H9 (cell line): ENCODE results near the gene ATRNL1. TPM values are rescaled to one million over a fixed set of nuclear protein-coding genes. Genes with fewer than 3 reads are reported as not detected.

Source experiments
- DNase-seq: peaks from one replicate; pipeline ENCODE4 v3.0.0-alpha.2; 2017
- H2AFZ ChIP-seq: one replicate; pipeline ENCODE4 v1.6.1; 2013; ENCODE audit warnings: mild to moderate bottlenecking, low read length, control low read depth, moderate library complexity
- H2AK5ac ChIP-seq: 2 replicates; pipeline ENCODE4 v1.6.1; 2013; ENCODE audit warnings: low read length, control low read depth, mixed read lengths; ENCODE audit not compliant: insufficient read length
- H2BK120ac ChIP-seq: one replicate; pipeline ENCODE4 v1.6.1; 2013; ENCODE audit warnings: low read depth, mild to moderate bottlenecking, low read length, control low read depth, inconsistent platforms; ENCODE audit not compliant: poor library complexity, severe bottlenecking
- H2BK12ac ChIP-seq: 2 replicates; pipeline ENCODE4 v1.6.1; 2013; ENCODE audit warnings: low read length, control low read depth, mixed read lengths, low read depth; ENCODE audit not compliant: insufficient read length
- H2BK15ac ChIP-seq: 2 replicates; pipeline ENCODE4 v1.6.1; 2013; ENCODE audit warnings: low read depth, low read length, control low read depth
- H2BK20ac ChIP-seq: one replicate; pipeline ENCODE4 v1.6.1; 2013; ENCODE audit warnings: low read depth, mild to moderate bottlenecking, low read length, control low read depth, inconsistent platforms; ENCODE audit not compliant: poor library complexity, severe bottlenecking
- H2BK5ac ChIP-seq: 2 replicates; pipeline ENCODE4 v1.6.1; 2013; ENCODE audit warnings: low read length, control low read depth, mixed read lengths; ENCODE audit not compliant: insufficient read length
- H3K14ac ChIP-seq: 2 replicates; pipeline ENCODE4 v1.6.1; 2013; ENCODE audit warnings: low read length, control low read depth; ENCODE audit not compliant: insufficient read depth
- H3K18ac ChIP-seq: 2 replicates; pipeline ENCODE4 v1.6.1; 2013; ENCODE audit warnings: low read depth, mild to moderate bottlenecking, mixed read lengths, low read length, control low read depth; ENCODE audit not compliant: insufficient read length
- H3K23ac ChIP-seq: 2 replicates; pipeline ENCODE4 v1.6.1; 2013; ENCODE audit warnings: low read length, control low read depth, mixed read lengths, low read depth; ENCODE audit not compliant: insufficient read length
- H3K23me2 ChIP-seq: 2 replicates; pipeline ENCODE4 v1.6.1; 2013; ENCODE audit warnings: low read depth, mild to moderate bottlenecking, mixed read lengths, low read length, control low read depth; ENCODE audit not compliant: insufficient read length, poor library complexity, severe bottlenecking
- H3K27ac ChIP-seq: 2 replicates; pipeline ENCODE4 v1.5.1; 2013; ENCODE audit warnings: low read length, control low read depth, mixed read lengths, low read depth; ENCODE audit not compliant: insufficient read length
- H3K27me3 ChIP-seq: 2 replicates; pipeline ENCODE4 v1.6.1; 2013; ENCODE audit warnings: low read length, control low read depth, inconsistent platforms; ENCODE audit not compliant: insufficient read depth
- H3K4ac ChIP-seq: 2 replicates; pipeline ENCODE4 v1.6.1; 2013; ENCODE audit warnings: low read depth, mild to moderate bottlenecking, control low read depth, inconsistent platforms, low read length, moderate library complexity
- H3K4me1 ChIP-seq: 2 replicates; pipeline ENCODE4 v1.6.1; 2013; ENCODE audit warnings: low read length, control low read depth, inconsistent platforms; ENCODE audit not compliant: insufficient read depth
- H3K4me2 ChIP-seq: 2 replicates; pipeline ENCODE4 v1.6.1; 2013; ENCODE audit warnings: low read length, control low read depth, mixed read lengths; ENCODE audit not compliant: insufficient read length, insufficient read depth
- H3K56ac ChIP-seq: 2 replicates; pipeline ENCODE4 v1.6.1; 2013; ENCODE audit warnings: low read depth, mild to moderate bottlenecking, mixed read lengths, low read length, control low read depth; ENCODE audit not compliant: insufficient read length
- H3K79me1 ChIP-seq: 2 replicates; pipeline ENCODE4 v1.6.1; 2013; ENCODE audit warnings: low read depth, mild to moderate bottlenecking, moderate library complexity, low read length, control low read depth, inconsistent platforms; ENCODE audit not compliant: insufficient read depth, poor library complexity, severe bottlenecking
- H3K79me2 ChIP-seq: 2 replicates; pipeline ENCODE4 v1.6.1; 2013; ENCODE audit warnings: low read length, control low read depth, inconsistent platforms; ENCODE audit not compliant: insufficient read depth
- H3K9ac ChIP-seq: 2 replicates; pipeline ENCODE4 v1.6.1; 2013; ENCODE audit warnings: low read length, control low read depth, mixed read lengths; ENCODE audit not compliant: insufficient read length; ENCODE audit errors: extremely low read depth
- H3K9me3 ChIP-seq: one replicate; pipeline ENCODE4 v1.6.1; 2013; ENCODE audit warnings: low read depth, low read length, inconsistent platforms; ENCODE audit not compliant: control insufficient read depth
- H3T11ph ChIP-seq: one replicate; pipeline ENCODE4 v1.6.1; 2013; ENCODE audit warnings: mild to moderate bottlenecking, low read length, control low read depth, inconsistent platforms
- H4K20me1 ChIP-seq: one replicate; pipeline ENCODE4 v1.6.1; 2013; ENCODE audit not compliant: control insufficient read depth, insufficient read length, insufficient read depth
- H4K5ac ChIP-seq: 2 replicates; pipeline ENCODE4 v1.6.1; 2013; ENCODE audit warnings: low read depth, mild to moderate bottlenecking, mixed read lengths, low read length, control low read depth; ENCODE audit not compliant: insufficient read length
- H4K8ac ChIP-seq: replicated peaks from 2 replicates; pipeline ENCODE4 v1.6.1; 2013; ENCODE audit warnings: low read length, control low read depth, mixed read lengths, low read depth; ENCODE audit not compliant: insufficient read length
- H4K91ac ChIP-seq: 2 replicates; pipeline ENCODE4 v1.6.1; 2013; ENCODE audit warnings: low read depth, mild to moderate bottlenecking, moderate library complexity, mixed read lengths, low read length, control low read depth; ENCODE audit not compliant: insufficient read length
- H3K27ac Mint-ChIP-seq, 3 experiments: 2 replicates in 2 of 3; 3 replicates in 1 of 3; pipeline ENCODE4 v1.8.0; 2020 to 2021; ENCODE audit warnings: mixed read lengths in 3 of 3, mild to moderate bottlenecking in 1 of 3, moderate library complexity in 1 of 3
- H3K27me3 Mint-ChIP-seq: 2 replicates; pipeline ENCODE4 v1.8.0; 2021; ENCODE audit warnings: low read depth, mild to moderate bottlenecking, moderate library complexity, mixed read lengths
- H3K36me3 Mint-ChIP-seq, 3 experiments: 2 replicates in 2 of 3; 3 replicates in 1 of 3; pipeline ENCODE4 v1.8.0; 2020 to 2021; ENCODE audit warnings: low read depth in 3 of 3, mixed read lengths in 3 of 3; ENCODE audit not compliant: insufficient read depth in 1 of 3
- H3K4me1 Mint-ChIP-seq, 2 experiments: 2 replicates each; pipeline ENCODE4 v1.8.0; 2020; ENCODE audit warnings: mixed read lengths in 2 of 2
- H3K4me3 Mint-ChIP-seq, 2 experiments: 2 replicates in 1 of 2; 3 replicates in 1 of 2; pipeline ENCODE4 v1.8.0; 2020 to 2021; ENCODE audit warnings: mild to moderate bottlenecking in 2 of 2, mixed read lengths in 2 of 2, moderate library complexity in 1 of 2
- H3K9me3 Mint-ChIP-seq, 2 experiments: 2 replicates in 1 of 2; 3 replicates in 1 of 2; pipeline ENCODE4 v1.8.0; 2020; ENCODE audit warnings: mild to moderate bottlenecking in 2 of 2, mixed read lengths in 2 of 2, moderate library complexity in 1 of 2
- CTCF ChIP-seq: fragments of 200-600 bp; sonication (generic); conservative IDR thresholded peaks from 3 replicates; pipeline ENCODE4 v1.8.0; 2021; ENCODE audit warnings: antibody characterized with exemption, mild to moderate bottlenecking
- WGBS: extraction: QIAGEN DNeasy Blood & Tissue Kit; methylation state at CpG from one replicate; pipeline ENCODE4 v1.1.7; 2013; ENCODE audit warnings: missing lambda C conversion rate, low lambda C conversion rate, mixed read lengths; ENCODE audit not compliant: insufficient read length; ENCODE audit errors: extremely low coverage; 5-methylcytosine and 5-hydroxymethylcytosine counted together
- total RNA-seq: library from RNA; stranded (reverse); gene quantifications from 2 replicates; pipeline ENCODE4 v1.2.1, GENCODE V29; 2021

The ATRNL1 gene
- total RNA-seq, 1 experiment from 2014 or later = 9.2 TPM

- no peak overlapping the region for H3K18ac ChIP-seq
- H3K9me3 ChIP-seq = no peaks in the 10 kb centered on the region
- H3K79me2 ChIP-seq = no peaks in the 10 kb centered on the region
- no peak overlapping the region for H2BK5ac ChIP-seq
- no peak overlapping the region for H2BK120ac ChIP-seq
- H3K27ac Mint-ChIP-seq = peak overlapping the region in 1 of 3 experiments; percentile 9; a peak in 1 of 7 replicates
- H2AK5ac ChIP-seq = no peak overlapping the region
- no peak overlapping the region for H4K8ac ChIP-seq
- H3K23me2 ChIP-seq = no peaks in the 10 kb centered on the region
- no peak overlapping the region for H4K91ac ChIP-seq
- H3K27me3 ChIP-seq = no peaks in the 10 kb centered on the region
- no peak for TF ChIP-seq CTCF
- no peak overlapping the region for H3K9ac ChIP-seq
- no peaks in the 10 kb centered on the region for H4K20me1 ChIP-seq
- H2BK20ac ChIP-seq = no peak overlapping the region
- no peak overlapping the region for H3T11ph ChIP-seq
- no peaks in the 10 kb centered on the region for H3K9me3 Mint-ChIP-seq
- H3K4me2 ChIP-seq = no peak overlapping the region
- no CpG with 5 or more reads among the region's 7 CpGs for WGBS
- H2BK15ac ChIP-seq = no peak overlapping the region
- no peaks in the 10 kb centered on the region for H3K4me1 ChIP-seq
- H3K79me1 ChIP-seq = no peaks in the 10 kb centered on the region
- no peak overlapping the region for H3K4me3 Mint-ChIP-seq
- H3K27ac ChIP-seq = no peak overlapping the region
- H2BK12ac ChIP-seq = no peak overlapping the region
- H3K27me3 Mint-ChIP-seq = no peaks in the 10 kb centered on the region
- H2AFZ ChIP-seq = no peak overlapping the region
- H3K56ac ChIP-seq = no peak overlapping the region
- H3K14ac ChIP-seq = no peak overlapping the region
- H3K36me3 Mint-ChIP-seq = no peaks in the 10 kb centered on the region
- DNase-seq = no peak
- H3K4ac ChIP-seq = no peak overlapping the region
- 0 out of 4 replicates have a peak, but pooled peaks cover 2 to 6% of the 10 kb centered on the region in 2 experiments for H3K4me1 Mint-ChIP-seq
- H4K5ac ChIP-seq = no peak overlapping the region
- no peak overlapping the region for H3K23ac ChIP-seq
These were observed 846.1 kb downstream of the ATRNL1 start for GRCh38 chr10:115939101-115939854.
